Heart left ventricle (tissue), 13 donors: ENCODE measurements around the gene TTC22.

Experiments used
- CTCF ChIP-seq, 12 donors: fragments of 200-600 bp; sonication (generic) in 4 of 12; IDR thresholded peaks; one replicate each; pipeline versions ENCODE4 v1.5.0 to v1.8.0; 2018 to 2022; ENCODE audit warnings: antibody characterized with exemption in 12 of 12, mild to moderate bottlenecking in 5 of 12
- POLR2A ChIP-seq, 2 donors: fragments of 450-650 bp; IDR thresholded peaks; one replicate each; pipeline ENCODE4 v1.6.1; 2017; ENCODE audit warnings: antibody characterized with exemption in 2 of 2, mild to moderate bottlenecking in 2 of 2, moderate library complexity in 2 of 2
- donor health status: ischemic (EF 13 %, LVEDD 7.1; RV severe dilation, severe dysfunction).
- donor health status: DM: no; HTN: yes; CAD: no.
- donor health status: DM: no; HTN: no; CAD: no.
- donor health status: ischemic (EF 25% LVEDD 6.9; RV normal size, moderate dysfunction).
- donor health status: ischemic (EF 25% LVEDD 5.7; RV mildly dilated, moderate dysfunction).
- donor health status: ischemic (EF 35%, LVEDD 5.7; RV mildly dilated, moderate dysfunction).
- donor health status: nonischemic (EF 11% LVEDD 7.7; RV severe dilation, severe dysfunction).
- donor health status: DM: yes; HTN: yes; CAD: no.
- donor health status: PGD.
- donor health status: ischemic (EF 29% LVEDD 5.4; RV normal size, mild dysfunction).
- donor health status: nonischemic (EF 23%, LVEDD 6.1; RV moderate dilation, normal function).

GRCh38 chr1:54809496-54810074 is 8.5 kb upstream of the TTC22 start:
- TF ChIP-seq CTCF (IDR thresholded peaks at IDR 0.05) (no peak), POLR2A (IDR thresholded peaks at IDR 0.05) (no peak)
